Endothelial cell of umbilical vein (primary cell): Measurements from ENCODE around the gene TMEM50B. TPM values are rescaled to one million over a fixed set of nuclear protein-coding genes. Genes with fewer than 3 reads are reported as not detected.

Source experiments
- BruUV-seq: library from RNA; stranded (reverse); fragments of 400-500 nt; replicated peaks from 2 replicates; lab custom pipeline; 2021; lab: Mats Ljungman, UMichigan
- CTCF ChIA-PET: fragments of 300-600, 350-600 bp; sonication (Branson Sonifier 250); formaldehyde crosslinking; loops from one replicate; lab custom pipeline; 2021; ENCODE audit warnings: antibody characterized with exemption, inconsistent platforms; lab: Charles Lee
- POLR2A ChIA-PET: fragments of 300-600, 350-600 bp; sonication (Branson Sonifier 250); formaldehyde crosslinking; loops from one replicate; lab custom pipeline; 2021; ENCODE audit warnings: antibody characterized with exemption, inconsistent platforms; lab: Charles Lee
- DNase-seq: peaks from one replicate; pipeline ENCODE4 v3.0.0-alpha.2; 2011; ENCODE audit warnings: low read depth, low spot score
- FAIRE-seq: peaks from 2 replicates; lab custom pipeline; 2011; peaks lifted over from hg19 to GRCh38; lab: Jason Lieb, UNC
- H2AFZ ChIP-seq: 2 replicates; pipeline ENCODE4 v1.6.0; 2012; ENCODE audit warnings: low read depth, low read length, control low read depth, inconsistent platforms
- H3K27ac ChIP-seq: 2 replicates; pipeline ENCODE4 v1.5.1; 2011; ENCODE audit warnings: low read depth, mild to moderate bottlenecking, control low read depth, low read length, moderate library complexity; ENCODE audit not compliant: insufficient read depth
- H3K27me3 ChIP-seq, 2 experiments: 2 replicates each; pipeline versions ENCODE4 v1.6.0 to v1.6.1; 2011; ENCODE audit warnings: low read length in 2 of 2, mixed read lengths in 1 of 2; ENCODE audit not compliant: control insufficient read depth in 2 of 2, insufficient read depth in 2 of 2
- H3K36me3 ChIP-seq, 2 experiments: 2 replicates in 1 of 2; 3 replicates in 1 of 2; pipeline ENCODE4 v1.5.1; 2011; ENCODE audit warnings: low read length in 2 of 2, mild to moderate bottlenecking in 1 of 2, moderate library complexity in 1 of 2; ENCODE audit not compliant: control insufficient read depth in 2 of 2, insufficient read depth in 2 of 2; ENCODE audit errors: extremely low read depth in 1 of 2
- H3K4me1 ChIP-seq: 3 replicates; pipeline ENCODE4 v1.5.1; 2011; ENCODE audit warnings: mild to moderate bottlenecking, low read length; ENCODE audit not compliant: control insufficient read depth, insufficient read depth; ENCODE audit errors: extremely low read depth
- H3K4me2 ChIP-seq: 2 replicates; pipeline ENCODE4 v1.6.1; 2011; ENCODE audit warnings: low read length, control low read depth, mixed read lengths; ENCODE audit not compliant: insufficient read depth
- H3K4me3 ChIP-seq, 3 experiments: fragments of 200-600 bp in 1 of 3; sonication (generic), shearing (Covaris generic) in 1 of 3; replicated peaks in 1 of 3; 2 replicates each; pipeline ENCODE4 v1.5.1; 2011 to 2016; ENCODE audit warnings: control low read depth in 3 of 3, low read length in 3 of 3, mild to moderate bottlenecking in 2 of 3, inconsistent platforms in 1 of 3, low read depth in 1 of 3, moderate library complexity in 1 of 3; ENCODE audit not compliant: insufficient read depth in 1 of 3
- H3K79me2 ChIP-seq: 2 replicates; pipeline ENCODE4 v1.6.0; 2012; ENCODE audit warnings: low read length, inconsistent platforms; ENCODE audit not compliant: control insufficient read depth, insufficient read depth
- H3K9ac ChIP-seq: replicated peaks from 2 replicates; pipeline ENCODE3; 2011; ENCODE audit warnings: low read length, control low read depth; ENCODE audit not compliant: insufficient read depth; ENCODE audit errors: extremely low read depth
- H3K9me1 ChIP-seq: replicated peaks from 3 replicates; pipeline ENCODE4 v1.6.0; 2011; ENCODE audit warnings: mild to moderate bottlenecking, low read length; ENCODE audit not compliant: control insufficient read depth, insufficient read depth; ENCODE audit errors: extremely low read depth
- H3K9me3 ChIP-seq: replicated peaks from 2 replicates; pipeline ENCODE4 v1.5.1; 2012; ENCODE audit warnings: low read length, inconsistent platforms; ENCODE audit not compliant: control insufficient read depth, insufficient read depth
- H4K20me1 ChIP-seq: replicated peaks from 2 replicates; pipeline ENCODE3; 2011; ENCODE audit warnings: mild to moderate bottlenecking, low read length; ENCODE audit not compliant: control insufficient read depth, insufficient read depth; ENCODE audit errors: extremely low read depth
- CTCF ChIP-seq, 2 donors: IDR thresholded peaks; 1 replicate in 1 of 2; 2 replicates in 1 of 2; pipeline ENCODE4 v1.5.1; 2011; ENCODE audit warnings: low read length in 2 of 2, mild to moderate bottlenecking in 2 of 2, moderate library complexity in 2 of 2, control low read depth in 1 of 2, inconsistent platforms in 1 of 2, low read depth in 1 of 2; ENCODE audit not compliant: insufficient read depth in 1 of 2; ENCODE audit errors: extremely low read depth in 1 of 2
- EZH2 ChIP-seq: IDR thresholded peaks from 2 replicates; pipeline ENCODE4 v1.6.1; 2012; ENCODE audit warnings: borderline replicate concordance, low read depth, mild to moderate bottlenecking, moderate library complexity, low read length, inconsistent platforms; ENCODE audit not compliant: severe bottlenecking
- FOS ChIP-seq: IDR thresholded peaks from 2 replicates; pipeline ENCODE4 v1.6.1; 2011; ENCODE audit warnings: mild to moderate bottlenecking, low read length, moderate library complexity, borderline replicate concordance; ENCODE audit not compliant: insufficient read depth
- GATA2 ChIP-seq: IDR thresholded peaks from 2 replicates; pipeline ENCODE4 v1.7.0; 2011; ENCODE audit warnings: low read depth, mild to moderate bottlenecking, moderate library complexity, mixed read lengths, low read length; ENCODE audit not compliant: insufficient read length, insufficient read depth
- JUN ChIP-seq: IDR thresholded peaks from 2 replicates; pipeline ENCODE4 v1.6.1; 2011; ENCODE audit warnings: borderline replicate concordance, low read depth; ENCODE audit not compliant: insufficient read length, insufficient read depth
- MAX ChIP-seq: IDR thresholded peaks from 2 replicates; pipeline ENCODE4 v1.6.1; 2011; ENCODE audit not compliant: insufficient read depth, insufficient read length
- MYC ChIP-seq: IDR thresholded peaks from one replicate; pipeline ENCODE4 v1.6.1; 2011; ENCODE audit warnings: mild to moderate bottlenecking, low read depth, low read length
- POLR2A ChIP-seq: IDR thresholded peaks from 2 replicates; pipeline ENCODE4 v1.6.1; 2012; ENCODE audit warnings: low read depth, mild to moderate bottlenecking, control low read depth, low read length
- POLR2AphosphoS5 ChIP-seq: IDR thresholded peaks from 2 replicates; pipeline ENCODE4 v1.6.1; 2012; ENCODE audit warnings: low read depth, mild to moderate bottlenecking, control low read depth, low read length, moderate library complexity; ENCODE audit not compliant: insufficient read depth
- dilution Hi-C: fragments of 300-500 bp; cut with MboI; formaldehyde crosslinking; loops from one replicate; pipeline ENCODE4 v1.15.0; 2019; ENCODE audit warnings: low sequenced_read_pairs; ENCODE audit not compliant: extremely low pct_ligation_motif_present
- intact Hi-C: fragments of 100-400 bp; cut with micrococcal nuclease; formaldehyde crosslinking; loops from one replicate; pipeline ENCODE4 v1.10.0; 2022
- polyA plus RNA-seq, 4 experiments: library from polyadenylated mRNA; depleted of rRNA in 3 of 4; stranded (reverse) in 3 of 4; unstranded in 1 of 4; fragments of >200 nt; gene quantifications; 2 replicates each; pipeline versions ENCODE4 v1.2.1 to v1.2.3, GENCODE V29; 2011 to 2012; ENCODE audit warnings: missing spikeins in 1 of 4
- total RNA-seq: library from RNA; stranded (reverse); gene quantifications from 2 replicates; pipeline ENCODE4 v1.2.3, GENCODE V29; 2021

Gene TMEM50B
- total and polyA plus RNA-seq, 2 donors (not counting 3 experiments of a cell fraction or from before 2014, with no cell fraction given): 25.1 to 29.3 TPM

GRCh38 chr21:33505833-33506232 is 26.1 kb upstream of the TMEM50B start:
- H3K4me3 ChIP-seq: no peak overlapping the region
- TF ChIP-seq POLR2A (no peak), MYC (no peak), MAX (no peak), POLR2AphosphoS5 (no peak), EZH2 (no peak), FOS (no peak), GATA2 (no peak), JUN (no peak), CTCF (IDR thresholded peaks at IDR 0.05; ENCODE audit: extremely low read depth in 1 of 2, insufficient read depth in 1 of 2, low read depth in 1 of 2, low read length in 2 of 2) (no peak)
- no peak for DNase-seq
- intact Hi-C loops: no loop called here
- POLR2A ChIA-PET: no interaction called here
- H3K9ac ChIP-seq: no peak overlapping the region
- H3K4me2 ChIP-seq: no peak overlapping the region
- no peaks in the 10 kb centered on the region for H3K4me1 ChIP-seq
- no peak overlapping the region for H2AFZ ChIP-seq
- BruUV-seq: no TSS peak
- CTCF ChIA-PET: interaction anchor here (1.2 kb wide), 1 partner anchor 19 kb away, joined by 3 read pairs; no protein-coding TSS in a partner anchor
- no peak for FAIRE-seq
- peaks cover 3 to 5% of the 10 kb centered on the region in 2 experiments for H3K36me3 ChIP-seq
- no peak overlapping the region for H3K27ac ChIP-seq
- H4K20me1 ChIP-seq: no peaks in the 10 kb centered on the region
- H3K79me2 ChIP-seq: no peaks in the 10 kb centered on the region
- no peaks in the 10 kb centered on the region for H3K9me3 ChIP-seq
- dilution Hi-C loops: no loop called here
- H3K9me1 ChIP-seq: no peaks in the 10 kb centered on the region
- no peaks in the 10 kb centered on the region for H3K27me3 ChIP-seq
